Measurements from ENCODE around the gene TFCP2.
"Not testable (repeated sequence)": the region's sequence is repeated elsewhere in the genome, so short reads cannot be mapped to it uniquely, and the experiment has no call there.

TFCP2 gene

DNA sequence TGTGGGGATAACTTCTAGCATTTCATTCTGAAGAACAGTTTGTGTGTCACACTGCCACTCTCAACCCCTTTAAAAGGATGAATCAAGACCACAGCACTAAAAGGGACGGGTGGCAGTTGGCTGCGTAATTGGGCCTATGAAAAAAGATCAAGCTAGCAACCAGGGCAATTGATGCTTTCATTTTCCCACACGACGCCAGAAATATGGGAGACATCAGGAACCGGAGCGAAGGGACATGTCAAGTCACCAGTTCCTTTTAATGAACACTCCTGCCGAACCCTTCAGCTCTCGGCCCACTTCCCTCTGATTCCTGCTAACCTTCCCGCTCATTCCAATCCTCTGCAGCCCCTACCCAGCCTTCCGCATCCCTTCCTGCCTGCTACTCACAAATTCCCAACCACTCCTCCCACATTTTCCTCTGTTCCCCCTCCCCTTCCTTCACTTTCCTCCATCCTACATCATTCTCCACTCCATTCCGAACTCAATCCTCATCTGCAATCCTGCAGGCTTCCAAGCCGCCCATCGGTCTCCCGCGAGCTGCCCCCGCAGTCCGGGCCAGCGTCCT is 90.3 kb downstream of the TFCP2 start:
- peak; percentile 30 for DNase-seq (ENCODE audit: low spot score)

- DNase-seq (ENCODE audit: low spot score): no peak
Observed at GRCh38 chr12:51081421-51081820, 91.5 kb downstream of the TFCP2 start.

- DNase-seq (ENCODE audit: low spot score): no peak
Observed at GRCh38 chr12:51080136-51080535, 92.8 kb downstream of the TFCP2 start.

- not testable (repeated sequence) for DNase-seq (ENCODE audit: low spot score)
Observed at GRCh38 chr12:51078866-51079265, 94.1 kb downstream of the TFCP2 start.

DNA sequence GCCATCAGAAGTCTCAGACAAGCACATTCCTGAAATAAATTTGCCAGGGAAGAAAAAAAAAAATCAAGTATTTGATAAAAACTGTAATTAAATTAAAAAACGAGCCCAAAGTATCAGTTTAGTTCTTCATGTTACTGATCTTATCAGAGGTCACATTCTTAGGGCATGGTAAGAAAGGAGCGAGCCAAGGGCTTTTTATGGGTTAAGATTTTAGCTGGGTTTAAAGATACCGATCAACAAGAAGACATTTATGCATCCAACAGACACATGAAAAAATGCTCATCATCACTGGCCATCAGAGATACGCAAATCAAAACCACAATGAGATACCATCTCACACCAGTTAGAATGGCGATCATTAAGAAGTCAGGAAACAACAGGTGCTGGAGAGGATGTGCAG is 94.6 kb downstream of the TFCP2 start:
- not testable (repeated sequence) for DNase-seq (ENCODE audit: low spot score)

GRCh38 chr12:51077930-51078329 is 95.0 kb downstream of the TFCP2 start:
- DNase-seq (ENCODE audit: low spot score): peak; percentile 55

DNA sequence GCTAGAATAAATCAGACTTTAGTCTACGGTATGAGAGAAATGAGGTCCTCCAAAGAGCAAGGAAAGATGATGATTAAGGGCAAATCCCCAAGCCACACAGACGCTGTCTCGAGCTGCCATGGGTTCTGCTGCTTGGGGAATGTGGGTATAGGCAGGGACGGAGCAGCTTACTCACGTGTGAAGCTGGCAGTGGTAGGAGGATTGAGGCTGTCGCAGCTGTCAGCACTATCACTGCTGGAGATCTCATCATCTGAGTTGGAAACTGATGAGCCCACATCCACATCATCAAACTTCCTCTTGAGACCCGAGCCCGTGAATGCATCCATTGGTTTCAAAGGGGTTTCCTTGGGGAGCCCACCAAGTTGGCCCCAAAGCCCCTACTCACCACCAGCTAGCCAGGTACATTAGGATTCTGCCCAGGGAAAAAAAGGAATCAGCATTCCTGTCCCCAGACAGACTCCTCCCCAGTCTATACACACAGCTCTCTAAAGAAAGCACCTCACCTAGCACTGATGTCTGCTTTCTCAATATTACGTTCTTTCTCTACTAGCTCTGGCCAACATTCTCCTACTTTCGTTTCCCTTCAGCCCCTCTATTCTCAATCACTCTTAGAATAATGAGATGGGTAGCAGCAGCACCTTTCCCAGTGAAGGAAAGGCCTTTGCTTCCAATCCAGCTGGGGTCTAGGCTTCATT is 96.6 kb downstream of the TFCP2 start:
- DNase-seq (ENCODE audit: low spot score): no peak

DNA sequence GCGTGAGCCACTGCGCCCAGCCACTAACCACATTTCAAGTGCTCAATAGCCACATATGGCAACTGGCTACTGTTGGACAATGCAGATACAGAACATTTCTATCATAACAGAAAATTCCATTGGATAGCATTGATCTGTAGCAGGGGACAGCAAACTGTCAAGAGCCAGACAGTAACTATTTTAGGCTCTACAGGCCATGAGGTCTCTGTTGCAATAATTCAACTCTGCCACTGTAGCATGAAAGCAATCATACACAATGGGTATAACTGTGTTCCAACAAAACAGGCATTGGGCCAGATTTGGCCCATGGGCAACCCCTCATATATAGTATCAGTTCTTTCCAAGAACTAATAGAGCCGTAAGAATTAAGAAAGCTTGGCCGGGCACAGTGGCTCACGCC is 97.5 kb downstream of the TFCP2 start:
- DNase-seq (ENCODE audit: low spot score): no peak

- no peak for DNase-seq (ENCODE audit: low spot score)
Observed at GRCh38 chr12:51071663-51072062, 101.3 kb downstream of the TFCP2 start.

DNA sequence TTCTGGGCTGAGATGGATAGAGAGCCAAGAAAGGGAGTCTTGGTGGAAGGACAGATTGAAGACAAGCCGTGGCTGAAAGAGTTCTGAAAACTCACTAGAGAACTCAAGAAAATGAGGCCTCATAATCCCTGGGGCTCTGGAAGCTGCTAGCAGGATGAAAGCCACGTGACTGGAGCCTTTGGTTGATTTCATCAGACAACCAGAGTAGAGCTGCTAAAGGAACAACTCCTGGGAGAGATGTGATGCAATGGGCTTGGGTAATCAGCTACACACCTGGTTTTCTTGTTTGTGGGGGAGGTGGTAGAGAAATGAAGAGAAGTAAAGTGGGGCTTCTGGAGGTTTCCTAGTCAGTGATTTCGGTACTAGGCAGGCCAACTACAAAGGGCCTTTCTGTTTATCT is 102.9 kb downstream of the TFCP2 start:
- no peak for DNase-seq (ENCODE audit: low spot score)

GRCh38 chr12:51067771-51068170 is 105.2 kb downstream of the TFCP2 start:
- DNase-seq (ENCODE audit: low spot score): no peak

- no peak for DNase-seq (ENCODE audit: low spot score)
Observed at GRCh38 chr12:51067229-51067628, 105.7 kb downstream of the TFCP2 start.

- DNase-seq (ENCODE audit: low spot score): no peak
Observed at GRCh38 chr12:51065530-51065929, 107.4 kb downstream of the TFCP2 start.

DNA sequence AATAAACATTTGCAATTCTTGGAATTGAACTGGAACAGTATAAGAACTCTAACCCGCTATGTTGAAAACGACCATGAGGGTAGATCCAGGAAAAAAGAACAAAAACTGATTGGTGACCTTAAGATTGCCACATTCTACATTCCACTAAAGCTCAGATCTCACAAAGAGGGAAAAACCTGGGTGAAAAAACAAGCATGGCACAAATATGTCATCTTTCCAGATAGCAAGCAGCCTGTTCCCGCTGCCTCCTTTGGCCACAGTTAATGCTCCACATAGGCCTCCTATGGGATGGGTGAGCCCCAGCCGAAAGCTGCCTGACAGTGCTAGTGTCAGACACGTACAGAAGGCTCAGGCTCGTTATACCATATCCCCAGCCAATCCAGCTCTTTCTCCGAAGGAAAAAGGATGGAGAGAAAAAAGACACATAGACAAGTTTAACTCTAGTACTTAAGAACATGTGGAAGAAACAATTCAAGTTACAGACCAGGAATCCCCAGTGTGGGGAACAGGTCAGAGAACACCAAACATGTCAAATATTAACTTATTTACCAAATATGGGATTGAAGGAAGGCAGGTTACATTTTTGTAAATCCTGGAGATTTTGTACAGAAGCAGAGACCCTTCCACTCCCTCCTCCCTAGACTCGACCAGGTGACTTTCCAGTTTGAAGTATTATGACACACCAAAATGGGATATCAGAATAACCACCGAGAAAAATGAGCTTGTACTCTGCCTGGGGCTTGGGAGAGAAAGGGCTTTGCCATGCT is 110.1 kb downstream of the TFCP2 start:
- DNase-seq (ENCODE audit: low spot score): no peak

GRCh38 chr12:51059086-51059485 is 113.8 kb downstream of the TFCP2 start:
- no peak for DNase-seq (ENCODE audit: low spot score)

GRCh38 chr12:51056242-51056641 is 116.7 kb downstream of the TFCP2 start:
- no peak for DNase-seq (ENCODE audit: low spot score)

DNA sequence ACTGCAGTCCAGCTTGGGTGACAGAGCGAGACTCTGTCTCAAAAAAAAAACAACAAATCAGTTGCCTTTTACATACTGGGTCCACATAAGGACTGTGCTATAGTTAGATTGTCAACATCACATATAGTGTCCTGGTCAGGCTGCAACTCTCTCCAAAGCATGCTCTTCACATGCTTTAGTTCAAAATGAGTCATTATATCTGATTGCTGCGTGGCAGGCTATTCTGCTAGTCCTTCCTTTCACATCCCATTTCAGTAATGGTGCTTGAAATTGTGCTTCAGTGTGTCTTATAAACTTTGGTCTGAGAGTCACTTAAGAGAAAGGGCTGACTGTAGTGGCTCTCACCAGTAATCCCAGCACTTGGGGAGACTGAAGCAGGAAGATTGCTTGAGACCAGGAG is 117.9 kb downstream of the TFCP2 start:
- no peak for DNase-seq (ENCODE audit: low spot score)

DNA sequence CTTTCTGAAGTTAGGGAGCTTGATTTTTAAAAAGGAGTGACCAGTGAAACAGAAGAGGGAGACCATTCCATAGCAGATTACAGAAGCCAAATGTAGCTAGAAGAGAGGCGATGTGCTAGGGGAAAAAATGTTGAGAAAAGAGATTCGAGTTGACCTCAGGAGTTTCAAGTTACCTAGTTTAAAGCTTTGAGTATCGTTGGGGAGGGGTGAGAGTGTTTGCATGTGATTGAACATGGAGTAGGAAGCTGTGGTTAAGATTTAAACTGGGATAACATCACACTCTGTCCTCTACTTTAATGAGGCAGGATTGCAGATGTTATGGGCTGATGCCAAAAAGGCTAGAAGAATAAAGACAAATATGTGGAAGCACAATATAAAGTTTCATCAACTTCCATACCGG is 121.1 kb downstream of the TFCP2 start:
- DNase-seq (ENCODE audit: low spot score): no peak

DNA sequence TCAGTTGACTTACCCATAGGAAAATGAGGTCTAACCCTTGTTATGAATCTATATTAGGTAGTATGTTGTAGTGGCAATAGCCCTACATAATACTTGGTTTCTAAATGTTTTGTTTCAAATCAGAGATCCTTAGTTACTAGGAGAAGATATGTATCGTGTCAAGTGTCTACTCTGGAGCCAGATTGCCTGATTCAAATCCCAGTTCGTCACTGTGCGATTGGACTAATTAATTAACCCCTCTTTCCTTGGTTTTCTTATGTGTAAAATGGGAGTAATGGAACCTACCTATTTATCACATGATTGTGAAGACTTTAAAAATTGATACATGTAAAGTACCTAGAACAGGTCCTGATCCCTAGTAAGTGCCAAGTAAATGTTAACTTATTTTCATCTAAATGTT is 123.4 kb downstream of the TFCP2 start:
- DNase-seq (ENCODE audit: low spot score): no peak

- DNase-seq (ENCODE audit: low spot score): no peak
Observed at GRCh38 chr12:51048661-51049251, 124.2 kb downstream of the TFCP2 start.

- peak; percentile 99 for DNase-seq (ENCODE audit: low spot score)
Observed at GRCh38 chr12:51047655-51048540, 125.0 kb downstream of the TFCP2 start, which contains the start of gene LETMD1. Gene LETMD1, plus strand, starts transcription at chr12:51048327. Its CDS starts 30 bp downstream, at chr12:51048357.

Measured in putamen (tissue), 1 donor.